Right lobe of liver (tissue), 6 donors: ENCODE results near the gene RBBP5. TPM values are rescaled to one million over a fixed set of nuclear protein-coding genes. Genes with fewer than 3 reads are reported as not detected.

Experiments used
- ATAC-seq, 4 donors: fragments of 200-7000 bp; cut with Tn5 transposase; one replicate each; pipeline ENCODE4 v1.9.1; 2020; ENCODE audit warnings: mild to moderate bottlenecking in 4 of 4, moderate library complexity in 4 of 4
- DNase-seq, 3 donors: peaks; one replicate each; pipeline ENCODE4 v3.0.0-alpha.2; 2020
- H3K27ac ChIP-seq, 3 donors: fragments of 200-600 bp; one replicate each; pipeline ENCODE4 v1.8.0; 2022
- H3K27me3 ChIP-seq, 2 donors: fragments of 200-600 bp; one replicate each; pipeline ENCODE4 v1.8.0; 2022
- H3K36me3 ChIP-seq, 4 donors: fragments of 200-600 bp; sonication (generic) in 1 of 4; one replicate each; pipeline versions ENCODE4 v1.5.1 to v1.8.0; 2017 to 2022; ENCODE audit warnings: control low read depth in 1 of 4
- H3K4me1 ChIP-seq, 4 donors: fragments of 200-600 bp; sonication (generic) in 1 of 4; one replicate each; pipeline versions ENCODE4 v1.5.1 to v1.8.0; 2017 to 2022; ENCODE audit warnings: control low read depth in 1 of 4
- H3K4me3 ChIP-seq, 3 donors: fragments of 200-600 bp; one replicate each; pipeline ENCODE4 v1.8.0; 2022
- H3K9me3 ChIP-seq, 4 donors: fragments of 200-600 bp; sonication (generic) in 1 of 4; one replicate each; pipeline versions ENCODE4 v1.5.1 to v1.8.0; 2017 to 2022; ENCODE audit warnings: control low read depth in 1 of 4
- CTCF ChIP-seq, 4 donors: fragments of 200-600 bp in 3 of 4; fragments of 450-650 bp in 1 of 4; IDR thresholded peaks; one replicate each; pipeline versions ENCODE4 v1.5.1 to v1.8.0; 2016 to 2022; ENCODE audit warnings: antibody characterized with exemption in 4 of 4, mild to moderate bottlenecking in 2 of 4
- POLR2A ChIP-seq: fragments of 450-650 bp; IDR thresholded peaks from one replicate; pipeline ENCODE4 v1.6.1; 2017; ENCODE audit warnings: antibody characterized with exemption, mild to moderate bottlenecking
- WGBS: methylation state at CpG from one replicate; pipeline ENCODE4 v1.1.6; 2018; ENCODE audit warnings: low coverage, low lambda C conversion rate; ENCODE audit not compliant: insufficient coverage; ENCODE audit errors: missing lambda C conversion rate; 5-methylcytosine and 5-hydroxymethylcytosine counted together
- intact Hi-C, 2 donors: fragments of 100-400 bp; cut with DNase I; formaldehyde crosslinking; loops; one replicate each; pipeline versions ENCODE4 v1.11.2 to v1.14.1; 2022
- total RNA-seq, 6 experiments: library from RNA; depleted of rRNA in 2 of 6; stranded (reverse); fragments of >200 nt in 2 of 6; fragmentation: NEBNext Ultra II Directional in 3 of 6; extraction: Animal tissue kit (Norgen Biotek cat#: 25700) in 3 of 6; gene quantifications; one replicate each; pipeline versions ENCODE4 v1.1.0 to v1.2.4, GENCODE V29; 2016 to 2023
- donor health status: DM: no; HTN: yes; CAD: no.
- donor health status: DM: no; HTN: no; CAD: no.
- donor health status: DM: no; HTN: no; CAD: no.
- donor health status: DM: no; HTN: yes; CAD: no.
- donor health status: DM: no; HTN: yes; CAD: no.

Gene RBBP5
- total RNA-seq, 6 experiments from 2014 or later: 8.7 to 12.3 (median 10.0) TPM

GRCh38 chr1:205082431-205082830 is 39.3 kb downstream of the RBBP5 start:
- Histone ChIP-seq H3K9me3 (no peaks in the 10 kb centered on the region), H3K4me1 (no peaks in the 10 kb centered on the region), H3K4me3 (no peak overlapping the region), H3K36me3 (peaks cover 0 to 11% (median under 1%) of the 10 kb centered on the region in 4 donors), H3K27me3 (no peaks in the 10 kb centered on the region), H3K27ac (no peak overlapping the region)
- TF ChIP-seq CTCF (IDR thresholded peaks at IDR 0.05): no peak
- TF ChIP-seq POLR2A: no peak
- DNase-seq: no peak
- no peak for ATAC-seq
- WGBS: 93% methylated on average over 4 of the region's 4 CpGs
- intact Hi-C loops: no loop called here

GRCh38 chr1:205077934-205078311 is 43.9 kb downstream of the RBBP5 start:
- H3K4me1 ChIP-seq: no peaks in the 10 kb centered on the region
- intact Hi-C loops: loop anchor here in 1 of 2 donors (10.0 kb wide), 1 partner anchor 177 kb away; no protein-coding TSS in a partner anchor
- no peaks in the 10 kb centered on the region for H3K9me3 ChIP-seq
- H3K27ac ChIP-seq: no peak overlapping the region
- no peak for ATAC-seq
- TF ChIP-seq CTCF (IDR thresholded peaks at IDR 0.05): no peak
- no peak for TF ChIP-seq POLR2A
- H3K4me3 ChIP-seq: no peak overlapping the region
- no peaks in the 10 kb centered on the region for H3K27me3 ChIP-seq
- DNase-seq: no peak
- no peaks in the 10 kb centered on the region for H3K36me3 ChIP-seq
- WGBS: 83% methylated on average over 1 of the region's 1 CpG

GRCh38 chr1:205077158-205077933 is 44.4 kb downstream of the RBBP5 start:
- no peaks in the 10 kb centered on the region for H3K27me3 ChIP-seq
- H3K27ac ChIP-seq: no peak overlapping the region
- WGBS: 92% methylated on average over 6 of the region's 7 CpGs
- H3K36me3 ChIP-seq: no peaks in the 10 kb centered on the region
- no peak overlapping the region for H3K4me3 ChIP-seq
- TF ChIP-seq POLR2A: no peak
- TF ChIP-seq CTCF (IDR thresholded peaks at IDR 0.05): no peak
- ATAC-seq: no peak
- no peak for DNase-seq
- intact Hi-C loops: loop anchor here in 1 of 2 donors (10.0 kb wide), 1 partner anchor 177 kb away; no protein-coding TSS in a partner anchor
- no peaks in the 10 kb centered on the region for H3K9me3 ChIP-seq
- no peaks in the 10 kb centered on the region for H3K4me1 ChIP-seq

- intact Hi-C loops: loop anchor here in 1 of 2 donors (10.0 kb wide), 1 partner anchor 178 kb away; no protein-coding TSS in a partner anchor
- no peaks in the 10 kb centered on the region for H3K4me1 ChIP-seq
- DNase-seq: no peak
- ATAC-seq: no peak
- no peaks in the 10 kb centered on the region for H3K9me3 ChIP-seq
- no peak overlapping the region for H3K4me3 ChIP-seq
- WGBS: 58% methylated on average over 3 of the region's 4 CpGs
- H3K36me3 ChIP-seq: no peaks in the 10 kb centered on the region
- TF ChIP-seq CTCF (IDR thresholded peaks at IDR 0.05): no peak
- TF ChIP-seq POLR2A: no peak
- no peak overlapping the region for H3K27ac ChIP-seq
- no peaks in the 10 kb centered on the region for H3K27me3 ChIP-seq
Measured at GRCh38 chr1:205076245-205076761, 45.5 kb downstream of the RBBP5 start.
